Suprapubic skin (tissue), 4 donors: ENCODE results near the gene SUFU. TPM values are rescaled to one million over a fixed set of nuclear protein-coding genes. Genes with fewer than 3 reads are reported as not detected.

ENCODE experiments used
- DNase-seq, 2 donors: peaks; one replicate each; pipeline ENCODE4 v3.0.0-alpha.2; 2019; ENCODE audit warnings: low spot score in 2 of 2
- H3K27ac ChIP-seq: fragments of 200-600 bp; sonication (generic); one replicate; pipeline ENCODE4 v1.5.1; 2019
- H3K27me3 ChIP-seq: fragments of 200-600 bp; sonication (generic); one replicate; pipeline ENCODE4 v1.5.1; 2019
- H3K36me3 ChIP-seq: fragments of 200-600 bp; sonication (generic); one replicate; pipeline ENCODE4 v1.5.1; 2019
- H3K4me1 ChIP-seq: fragments of 200-600 bp; sonication (generic); one replicate; pipeline ENCODE4 v1.5.1; 2019
- H3K4me3 ChIP-seq: fragments of 200-600 bp; sonication (generic); one replicate; pipeline ENCODE4 v1.5.1; 2019; ENCODE audit warnings: mild to moderate bottlenecking
- H3K9me3 ChIP-seq: fragments of 200-600 bp; sonication (generic); one replicate; pipeline ENCODE4 v1.5.1; 2019
- EP300 ChIP-seq: sonication (generic); formaldehyde crosslinking; IDR thresholded peaks from one replicate; pipeline ENCODE4 v1.6.1; 2017; ENCODE audit warnings: antibody characterized with exemption
- POLR2A ChIP-seq, 2 donors: fragments of 450-650 bp; IDR thresholded peaks; one replicate each; pipeline ENCODE4 v1.6.1; 2017; ENCODE audit warnings: antibody characterized with exemption in 2 of 2, mild to moderate bottlenecking in 2 of 2, moderate library complexity in 2 of 2
- POLR2AphosphoS5 ChIP-seq, 3 donors: sonication (generic); formaldehyde crosslinking; IDR thresholded peaks; one replicate each; pipeline ENCODE4 v1.6.1; 2017; ENCODE audit warnings: antibody characterized with exemption in 3 of 3
- WGBS: methylation state at CpG from one replicate; pipeline ENCODE4 v1.1.5; 2018; 5-methylcytosine and 5-hydroxymethylcytosine counted together
- total RNA-seq, 4 donors: library from RNA; depleted of rRNA; stranded (reverse); fragments of >200 nt; gene quantifications; one replicate each; pipeline ENCODE4 v1.1.0, GENCODE V29; 2016
- TF ChIP-seq, protein P1 (sequence below), 2 donors: fragments of 200-600 bp in 1 of 2; fragments of 450-650 bp in 1 of 2; sonication (generic) in 1 of 2; IDR thresholded peaks; one replicate each; pipeline ENCODE4 v1.5.1; 2016 to 2019; ENCODE audit warnings: antibody characterized with exemption in 2 of 2, mild to moderate bottlenecking in 1 of 2, moderate library complexity in 1 of 2

The SUFU gene
- total RNA-seq, 4 donors from 2014 or later, result 15.3 to 22.7 (median 18.9) TPM

DNA sequence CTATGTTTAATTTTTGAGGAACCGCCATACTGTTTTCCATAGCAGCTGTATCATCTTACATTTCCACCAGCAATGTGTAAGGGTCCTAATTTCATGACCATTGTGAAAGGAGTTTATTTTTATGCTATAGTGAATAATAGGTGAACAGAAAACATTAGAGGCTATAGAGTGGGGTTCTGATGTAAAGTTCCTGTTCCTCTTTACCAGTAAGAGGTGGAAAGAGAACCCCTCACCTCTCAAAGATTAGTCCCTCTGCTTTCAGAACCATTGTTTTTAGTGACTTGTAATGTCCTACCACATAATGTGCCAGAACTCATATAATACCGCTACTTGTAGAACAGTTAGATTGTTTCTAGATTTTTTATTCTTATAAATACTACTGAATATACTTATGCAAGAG lies 34.2 kb downstream of the SUFU start:
- Histone ChIP-seq H3K27ac (no peak overlapping the region), H3K27me3 (no peaks in the 10 kb centered on the region), H3K9me3 (no peaks in the 10 kb centered on the region), H3K4me3 (no peak overlapping the region), H3K4me1 (no peaks in the 10 kb centered on the region), H3K36me3 (no peaks in the 10 kb centered on the region)
- no peak for DNase-seq
- WGBS, result 94% methylated on average over 2 of the region's 2 CpGs
- no peak for TF ChIP-seq POLR2A (IDR thresholded peaks at IDR 0.05)
- no peak for TF ChIP-seq POLR2AphosphoS5 (IDR thresholded peaks at IDR 0.05)
- TF ChIP-seq EP300, result no peak
- TF ChIP-seq, protein P1, sequence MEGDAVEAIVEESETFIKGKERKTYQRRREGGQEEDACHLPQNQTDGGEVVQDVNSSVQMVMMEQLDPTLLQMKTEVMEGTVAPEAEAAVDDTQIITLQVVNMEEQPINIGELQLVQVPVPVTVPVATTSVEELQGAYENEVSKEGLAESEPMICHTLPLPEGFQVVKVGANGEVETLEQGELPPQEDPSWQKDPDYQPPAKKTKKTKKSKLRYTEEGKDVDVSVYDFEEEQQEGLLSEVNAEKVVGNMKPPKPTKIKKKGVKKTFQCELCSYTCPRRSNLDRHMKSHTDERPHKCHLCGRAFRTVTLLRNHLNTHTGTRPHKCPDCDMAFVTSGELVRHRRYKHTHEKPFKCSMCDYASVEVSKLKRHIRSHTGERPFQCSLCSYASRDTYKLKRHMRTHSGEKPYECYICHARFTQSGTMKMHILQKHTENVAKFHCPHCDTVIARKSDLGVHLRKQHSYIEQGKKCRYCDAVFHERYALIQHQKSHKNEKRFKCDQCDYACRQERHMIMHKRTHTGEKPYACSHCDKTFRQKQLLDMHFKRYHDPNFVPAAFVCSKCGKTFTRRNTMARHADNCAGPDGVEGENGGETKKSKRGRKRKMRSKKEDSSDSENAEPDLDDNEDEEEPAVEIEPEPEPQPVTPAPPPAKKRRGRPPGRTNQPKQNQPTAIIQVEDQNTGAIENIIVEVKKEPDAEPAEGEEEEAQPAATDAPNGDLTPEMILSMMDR (IDR thresholded peaks at IDR 0.05), result no peak

DNA sequence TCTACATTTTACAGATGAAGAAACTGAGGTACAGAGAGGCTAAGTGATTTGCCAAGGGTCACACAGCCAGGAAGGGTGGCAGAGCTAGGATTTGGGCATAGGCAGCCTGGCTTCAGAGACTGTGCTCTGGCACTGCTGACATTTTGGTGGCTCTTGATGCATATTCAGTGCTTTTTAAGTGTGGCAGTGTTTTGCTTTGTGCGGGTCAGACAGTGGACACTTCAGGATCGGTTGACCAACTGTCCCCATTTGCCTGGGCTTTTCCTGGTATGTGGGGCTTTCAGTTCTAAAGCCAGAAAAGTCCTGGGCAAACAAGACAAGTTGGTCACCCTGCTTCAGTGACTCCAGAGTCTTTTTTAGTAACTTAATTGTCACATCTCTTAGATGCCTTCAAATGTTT lies 35.0 kb downstream of the SUFU start:
- DNase-seq, result no peak
- H3K27ac ChIP-seq, result no peak overlapping the region
- no peaks in the 10 kb centered on the region for H3K9me3 ChIP-seq
- no peaks in the 10 kb centered on the region for H3K36me3 ChIP-seq
- H3K4me3 ChIP-seq, result no peak overlapping the region
- WGBS, result 76% methylated on average over 2 of the region's 2 CpGs
- H3K27me3 ChIP-seq, result no peaks in the 10 kb centered on the region
- H3K4me1 ChIP-seq, result no peaks in the 10 kb centered on the region
- TF ChIP-seq POLR2A (IDR thresholded peaks at IDR 0.05) (no peak), POLR2AphosphoS5 (IDR thresholded peaks at IDR 0.05) (no peak), EP300 (no peak)
- TF ChIP-seq, protein P1 (IDR thresholded peaks at IDR 0.05), result no peak

DNA sequence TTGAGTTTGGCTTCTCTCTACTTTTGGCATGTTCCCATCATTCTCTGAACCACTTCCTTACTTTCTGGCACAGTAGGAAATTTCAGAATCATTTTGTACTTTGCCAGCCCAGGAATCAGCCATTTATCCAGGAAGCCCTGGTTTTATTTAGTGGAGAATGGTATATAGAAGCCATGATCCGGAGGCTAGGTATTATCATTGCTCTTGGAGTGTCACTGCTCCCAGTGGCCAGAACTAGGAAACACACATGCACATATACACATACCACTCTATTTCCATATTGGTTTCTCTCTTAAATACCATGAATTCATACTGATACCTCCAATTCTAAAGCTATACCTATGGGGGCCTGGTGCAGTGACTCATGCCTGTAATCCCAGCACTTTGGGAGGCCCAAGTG lies 36.3 kb downstream of the SUFU start:
- no peak for DNase-seq
- Histone ChIP-seq H3K4me1 (no peaks in the 10 kb centered on the region), H3K36me3 (no peaks in the 10 kb centered on the region), H3K4me3 (no peak overlapping the region), H3K27me3 (no peaks in the 10 kb centered on the region), H3K9me3 (no peaks in the 10 kb centered on the region), H3K27ac (no peak overlapping the region)
- 75% methylated on average over 1 of the region's 1 CpG for WGBS
- no peak for TF ChIP-seq POLR2AphosphoS5 (IDR thresholded peaks at IDR 0.05)
- TF ChIP-seq, protein P1 (IDR thresholded peaks at IDR 0.05), result peak in 1 of 2 donors; percentile 41

DNA sequence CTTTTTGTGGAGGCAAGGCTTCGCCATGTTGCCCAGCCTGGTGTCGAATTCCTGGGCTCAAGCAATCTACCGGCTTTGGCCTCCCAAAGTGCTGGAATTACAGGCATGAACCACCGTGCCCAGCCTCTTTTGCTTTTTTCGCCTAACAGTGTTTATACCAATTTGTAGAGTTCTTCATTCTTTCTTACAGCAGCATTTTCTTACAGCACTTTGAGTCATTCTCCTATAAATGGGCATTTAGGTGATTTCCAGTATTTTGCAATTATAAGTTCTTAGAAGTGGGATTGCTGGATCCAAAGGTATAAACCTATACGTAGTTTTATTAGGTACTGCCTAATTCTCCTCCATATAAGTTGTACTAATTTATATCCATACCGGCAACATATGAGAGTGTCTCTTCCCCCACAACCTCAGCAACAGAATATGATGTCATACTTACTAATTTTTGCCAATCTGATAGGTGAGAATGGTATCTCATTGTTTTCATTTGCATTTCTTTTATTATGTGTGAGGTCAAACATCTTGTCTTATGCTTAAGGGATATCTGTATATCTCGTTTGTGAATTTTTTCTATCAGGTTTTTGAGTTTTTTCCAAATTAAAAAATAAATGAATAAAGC lies 39.1 kb downstream of the SUFU start:
- Histone ChIP-seq H3K27me3 (no peaks in the 10 kb centered on the region), H3K27ac (no peak overlapping the region), H3K4me3 (no peak overlapping the region), H3K36me3 (no peaks in the 10 kb centered on the region), H3K4me1 (peaks cover 12% of the 10 kb centered on the region), H3K9me3 (no peaks in the 10 kb centered on the region)
- no peak for DNase-seq
- WGBS, result 79% methylated on average over 8 of the region's 8 CpGs
- no peak for TF ChIP-seq EP300
- TF ChIP-seq POLR2AphosphoS5 (IDR thresholded peaks at IDR 0.05), result no peak
- no peak for TF ChIP-seq POLR2A (IDR thresholded peaks at IDR 0.05)
- TF ChIP-seq, protein P1 (IDR thresholded peaks at IDR 0.05), result no peak

DNA sequence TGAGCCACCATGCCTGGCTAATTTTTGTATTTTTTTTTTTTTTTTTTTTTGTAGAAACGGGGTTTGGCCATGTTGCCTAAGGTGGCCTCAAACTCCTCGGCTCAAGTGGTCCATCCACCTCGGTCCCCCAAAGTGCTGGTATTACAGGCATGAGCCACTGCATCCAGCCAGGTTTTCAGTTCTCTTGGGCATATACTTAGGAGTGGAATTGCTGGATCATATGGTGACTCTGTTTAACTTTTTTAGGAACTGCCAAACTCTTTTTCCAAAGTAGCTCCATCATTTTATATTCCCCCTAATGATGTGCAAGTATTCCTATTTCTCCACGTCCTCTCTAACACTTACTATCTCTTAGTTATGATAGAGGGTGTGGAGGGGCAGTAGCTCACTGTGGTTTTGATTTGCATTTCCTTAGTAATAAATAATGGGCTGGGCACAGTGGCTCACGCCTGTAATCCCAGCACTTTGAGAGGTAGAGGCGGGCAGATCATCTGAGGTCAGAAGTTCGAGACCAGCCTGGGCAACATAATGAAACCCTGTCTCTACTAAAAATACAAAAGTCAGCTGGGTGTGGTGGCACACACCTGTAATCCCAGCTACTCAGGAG lies 41.6 kb downstream of the SUFU start:
- no peak for DNase-seq
- TF ChIP-seq POLR2A (IDR thresholded peaks at IDR 0.05), result no peak
- TF ChIP-seq, protein P1 (IDR thresholded peaks at IDR 0.05), result no peak
- TF ChIP-seq EP300, result no peak
- no peak for TF ChIP-seq POLR2AphosphoS5 (IDR thresholded peaks at IDR 0.05)

More for the DNA sequence above, 41.6 kb downstream of the SUFU start:
- Histone ChIP-seq H3K36me3 (peaks cover 5% of the 10 kb centered on the region), H3K27ac (no peak overlapping the region), H3K27me3 (no peaks in the 10 kb centered on the region), H3K4me3 (no peak overlapping the region), H3K4me1 (peaks cover 12% of the 10 kb centered on the region), H3K9me3 (no peaks in the 10 kb centered on the region)
- 89% methylated on average over 7 of the region's 7 CpGs for WGBS
